Omental fat pad (tissue), 4 donors: ENCODE data around the gene MESD. TPM values are rescaled to one million over a fixed set of nuclear protein-coding genes. Genes with fewer than 3 reads are reported as not detected.

Source experiments
- ATAC-seq: fragments of 150-250 bp; one replicate; pipeline ENCODE4 v1.9.1; 2016; ENCODE audit warnings: mild to moderate bottlenecking, moderate library complexity; ENCODE audit not compliant: low FRiP score
- DNase-seq: peaks from one replicate; pipeline ENCODE4 v3.0.0-alpha.2; 2019; ENCODE audit warnings: low spot score
- total RNA-seq, 4 donors: library from RNA; depleted of rRNA; stranded (reverse); fragments of >200 nt; gene quantifications; one replicate each; pipeline ENCODE4 v1.1.0, GENCODE V29; 2016
- TF ChIP-seq, protein P1 (sequence below), 3 donors: fragments of 450-650 bp; IDR thresholded peaks; one replicate each; pipeline ENCODE4 v1.5.1; 2016 to 2017; ENCODE audit warnings: antibody characterized with exemption in 3 of 3, mild to moderate bottlenecking in 3 of 3, moderate library complexity in 2 of 3

The MESD gene
- total RNA-seq, 4 donors from 2014 or later, result 19.5 to 26.1 (median 22.6) TPM

DNA sequence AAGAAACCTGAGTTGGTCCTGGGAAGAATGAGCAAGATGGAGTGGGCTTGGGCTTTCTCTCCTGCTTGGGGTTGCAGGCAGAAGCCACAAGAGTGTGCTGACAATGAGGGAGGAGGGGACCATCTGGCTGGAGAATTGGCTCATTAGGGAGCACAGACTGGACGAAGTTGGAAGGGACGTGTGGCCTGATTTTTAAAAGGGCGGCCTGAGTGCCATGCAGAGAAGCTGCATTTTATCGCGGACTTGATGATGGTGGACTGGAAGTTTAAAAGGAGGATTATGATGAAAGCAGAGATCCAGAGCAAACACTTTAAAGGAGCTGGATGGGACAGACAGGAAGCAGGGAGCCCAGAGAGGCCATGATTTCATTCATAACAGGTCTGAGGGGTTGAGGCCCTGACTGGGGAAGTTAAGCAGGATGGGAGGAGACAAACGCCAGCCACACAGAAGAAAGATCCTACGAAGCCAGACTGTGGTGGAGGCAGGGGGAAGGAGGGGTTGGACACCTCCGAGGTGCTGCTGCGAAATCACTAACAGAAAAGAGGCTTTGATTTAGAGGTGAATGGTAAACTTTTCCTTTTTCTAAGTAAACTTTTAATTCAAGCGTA lies 34.8 kb upstream of the MESD start:
- TF ChIP-seq, protein P1, sequence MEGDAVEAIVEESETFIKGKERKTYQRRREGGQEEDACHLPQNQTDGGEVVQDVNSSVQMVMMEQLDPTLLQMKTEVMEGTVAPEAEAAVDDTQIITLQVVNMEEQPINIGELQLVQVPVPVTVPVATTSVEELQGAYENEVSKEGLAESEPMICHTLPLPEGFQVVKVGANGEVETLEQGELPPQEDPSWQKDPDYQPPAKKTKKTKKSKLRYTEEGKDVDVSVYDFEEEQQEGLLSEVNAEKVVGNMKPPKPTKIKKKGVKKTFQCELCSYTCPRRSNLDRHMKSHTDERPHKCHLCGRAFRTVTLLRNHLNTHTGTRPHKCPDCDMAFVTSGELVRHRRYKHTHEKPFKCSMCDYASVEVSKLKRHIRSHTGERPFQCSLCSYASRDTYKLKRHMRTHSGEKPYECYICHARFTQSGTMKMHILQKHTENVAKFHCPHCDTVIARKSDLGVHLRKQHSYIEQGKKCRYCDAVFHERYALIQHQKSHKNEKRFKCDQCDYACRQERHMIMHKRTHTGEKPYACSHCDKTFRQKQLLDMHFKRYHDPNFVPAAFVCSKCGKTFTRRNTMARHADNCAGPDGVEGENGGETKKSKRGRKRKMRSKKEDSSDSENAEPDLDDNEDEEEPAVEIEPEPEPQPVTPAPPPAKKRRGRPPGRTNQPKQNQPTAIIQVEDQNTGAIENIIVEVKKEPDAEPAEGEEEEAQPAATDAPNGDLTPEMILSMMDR (IDR thresholded peaks at IDR 0.05), result no peak
- DNase-seq (no peak), ATAC-seq (no peak)

DNA sequence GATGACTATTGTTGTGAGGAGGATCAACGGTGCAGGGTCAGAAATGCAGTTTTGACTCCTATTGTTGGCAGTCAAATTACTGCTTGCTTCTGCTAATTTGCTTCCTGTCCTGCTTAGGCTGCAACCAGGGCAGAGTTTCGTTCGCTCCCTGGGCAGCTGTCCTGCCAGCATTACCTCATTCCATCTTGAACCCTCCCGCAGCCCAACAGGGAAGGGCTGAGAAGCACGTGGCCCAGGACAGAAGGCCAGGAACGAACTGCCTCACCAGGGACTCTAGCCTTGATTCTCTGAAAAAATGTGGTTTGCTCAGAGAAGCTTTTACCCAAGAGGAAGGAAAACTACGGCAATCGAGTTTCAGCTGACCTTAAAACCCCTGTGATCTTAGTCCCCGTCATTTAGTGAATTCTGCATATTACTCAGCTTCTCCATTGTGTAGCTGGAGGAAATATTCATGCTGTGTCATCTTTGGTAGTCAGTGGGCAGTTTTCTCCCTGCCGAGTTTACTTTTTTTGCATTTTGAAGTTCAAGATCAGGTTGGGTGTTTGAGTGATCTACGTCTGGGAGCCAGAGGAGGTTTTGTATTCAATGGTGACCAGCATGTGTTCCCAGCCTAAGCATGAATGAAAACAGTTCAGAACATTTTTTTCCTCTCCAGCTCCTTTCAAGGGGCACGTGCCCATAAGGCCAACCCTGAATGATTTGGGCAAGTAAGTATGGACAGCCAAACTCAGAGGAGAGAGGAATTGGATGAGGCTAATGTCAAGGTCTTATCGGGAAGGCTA lies 34.1 kb upstream of the MESD start:
- DNase-seq (no peak), ATAC-seq (peak; percentile 79)
- TF ChIP-seq, protein P1 (IDR thresholded peaks at IDR 0.05), result no peak

GRCh38 chr15:81021321-81021720 lies 31.7 kb upstream of the MESD start:
- no peak for DNase-seq
- ATAC-seq, result no peak
- TF ChIP-seq, protein P1 (IDR thresholded peaks at IDR 0.05), result no peak

DNA sequence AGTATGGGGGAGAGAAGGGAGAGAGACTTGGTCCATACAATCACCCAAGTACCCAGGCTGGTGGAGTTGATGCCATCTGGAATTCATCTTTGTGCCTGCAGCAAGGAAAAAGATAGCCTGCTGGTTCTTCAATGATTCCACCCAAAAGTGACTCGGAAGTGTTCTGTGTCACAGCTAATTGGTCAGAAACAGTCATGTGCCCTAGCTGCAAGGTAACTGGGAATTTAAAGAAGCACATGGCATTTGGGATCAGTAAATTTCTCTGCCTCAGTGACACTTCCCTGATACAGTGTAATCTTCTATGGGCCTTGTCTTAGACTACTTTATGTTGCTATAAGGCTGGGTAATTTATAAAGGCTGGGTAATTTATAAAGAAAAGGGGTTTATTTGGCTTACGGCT lies 28.6 kb upstream of the MESD start:
- no peak for ATAC-seq
- TF ChIP-seq, protein P1 (IDR thresholded peaks at IDR 0.05), result no peak
- no peak for DNase-seq

DNA sequence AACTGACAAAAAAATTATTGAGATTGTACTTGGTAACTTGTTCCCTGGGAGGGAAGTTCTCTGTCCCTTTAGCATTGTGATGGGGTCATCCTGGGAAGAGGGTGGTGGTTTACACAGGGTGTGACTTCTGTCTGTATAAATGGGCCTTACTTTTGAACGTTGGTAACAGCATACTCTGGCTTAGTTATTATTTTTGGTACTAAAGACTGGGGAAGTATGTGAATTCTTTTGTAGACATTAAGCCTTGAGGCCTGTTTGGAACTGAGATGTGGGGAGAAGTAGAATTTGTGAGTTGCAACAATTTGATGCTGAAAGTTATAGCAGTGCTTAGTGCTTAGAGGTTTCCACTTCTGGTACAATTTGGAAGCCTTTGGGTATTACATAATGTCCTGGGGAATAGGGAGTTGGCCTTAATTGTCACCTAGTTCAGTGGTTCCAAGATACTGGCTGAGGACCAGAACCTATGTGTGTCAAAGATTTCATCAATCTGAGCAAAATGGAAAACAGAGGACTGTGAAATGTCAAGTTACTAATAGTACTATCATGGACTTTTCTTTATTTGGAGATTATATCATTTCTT lies 27.0 kb upstream of the MESD start:
- no peak for ATAC-seq
- DNase-seq, result no peak
- TF ChIP-seq, protein P1 (IDR thresholded peaks at IDR 0.05), result no peak

GRCh38 chr15:81015621-81016488 lies 26.2 kb upstream of the MESD start:
- TF ChIP-seq, protein P1 (IDR thresholded peaks at IDR 0.05), result no peak
- DNase-seq (no peak), ATAC-seq (peak; percentile 59)
